MCF 10A (cell line): ENCODE data around the gene MAPK11. TPM values are rescaled to one million over a fixed set of nuclear protein-coding genes. Genes with fewer than 3 reads are reported as not detected.

Experiments
- BruUV-seq: library from RNA; stranded (reverse); fragments of 400-500 nt; replicated peaks from 2 replicates; lab custom pipeline; 2021; lab: Mats Ljungman, UMichigan
- CTCF ChIA-PET: fragments of 300-600 bp; sonication (Branson Sonifier 250); formaldehyde crosslinking; extraction: SDS; loops from one replicate; lab custom pipeline; 2021; ENCODE audit warnings: antibody characterized with exemption, inconsistent platforms; lab: Yijun Ruan, JAX
- POLR2A ChIA-PET: fragments of 300-600, 350-650 bp; sonication (Branson Sonifier 250); formaldehyde crosslinking; extraction: SDS; loops from one replicate; lab custom pipeline; 2020; ENCODE audit warnings: antibody characterized with exemption, inconsistent platforms; lab: Yijun Ruan, JAX
- DNase-seq: peaks from one replicate; pipeline ENCODE4 v3.0.0-alpha.2; 2018; ENCODE audit not compliant: unreplicated experiment
- H3K27ac Mint-ChIP-seq: one replicate; pipeline ENCODE4 v1.8.0; 2022; ENCODE audit warnings: mild to moderate bottlenecking, low read depth, mixed read lengths; ENCODE audit not compliant: unreplicated experiment
- H3K27me3 Mint-ChIP-seq: one replicate; pipeline ENCODE4 v1.8.0; 2022; ENCODE audit warnings: mixed read lengths; ENCODE audit not compliant: insufficient read depth, unreplicated experiment
- H3K36me3 Mint-ChIP-seq: one replicate; pipeline ENCODE4 v1.8.0; 2022; ENCODE audit warnings: mild to moderate bottlenecking, moderate library complexity, mixed read lengths; ENCODE audit not compliant: insufficient read depth, unreplicated experiment
- H3K4me1 Mint-ChIP-seq: one replicate; pipeline ENCODE4 v1.8.0; 2022; ENCODE audit warnings: mixed read lengths; ENCODE audit not compliant: insufficient read depth, unreplicated experiment
- H3K4me3 Mint-ChIP-seq: one replicate; pipeline ENCODE4 v1.8.0; 2022; ENCODE audit warnings: mild to moderate bottlenecking, moderate library complexity, mixed read lengths; ENCODE audit not compliant: unreplicated experiment
- H3K9me3 Mint-ChIP-seq: one replicate; pipeline ENCODE4 v1.8.0; 2022; ENCODE audit warnings: mixed read lengths; ENCODE audit not compliant: unreplicated experiment
- CTCF ChIP-seq: fragments of 200-600 bp; IDR thresholded peaks from one replicate; pipeline ENCODE4 v1.8.0; 2022; ENCODE audit warnings: antibody characterized with exemption, mild to moderate bottlenecking; ENCODE audit not compliant: unreplicated experiment
- intact Hi-C: fragments of 100-400 bp; cut with micrococcal nuclease; formaldehyde crosslinking; loops from 2 replicates; pipeline ENCODE4 v1.14.1; 2022
- total RNA-seq: library from RNA; stranded (reverse); gene quantifications from 2 replicates; pipeline ENCODE4 v1.2.3, GENCODE V29; 2022

The MAPK11 gene
- total RNA-seq, 1 experiment from 2014 or later: 10.4 TPM

- peaks cover 6% of the 10 kb centered on the region for H3K4me1 Mint-ChIP-seq
- CTCF ChIA-PET: interaction anchor here (0.5 kb wide), 1 partner anchor 75 kb away, joined by 7 read pairs; no protein-coding TSS in a partner anchor
- intact Hi-C loops: no loop called here
- no peak for TF ChIP-seq CTCF
- DNase-seq: no peak
- POLR2A ChIA-PET: no interaction called here
- no TSS peak for BruUV-seq
- H3K36me3 Mint-ChIP-seq: no peaks in the 10 kb centered on the region
- no peaks in the 10 kb centered on the region for H3K9me3 Mint-ChIP-seq
- no peak overlapping the region for H3K27ac Mint-ChIP-seq
- no peak overlapping the region for H3K4me3 Mint-ChIP-seq
- no peaks in the 10 kb centered on the region for H3K27me3 Mint-ChIP-seq
These were observed 47.5 kb upstream of the MAPK11 start for GRCh38 chr22:50317674-50318073.

GRCh38 chr22:50317178-50317577, 47.0 kb upstream of the MAPK11 start:
- no peaks in the 10 kb centered on the region for H3K9me3 Mint-ChIP-seq
- peaks cover 6% of the 10 kb centered on the region for H3K4me1 Mint-ChIP-seq
- no peak for TF ChIP-seq CTCF
- no peaks in the 10 kb centered on the region for H3K36me3 Mint-ChIP-seq
- ChIA-PET POLR2A (no interaction called here), CTCF (interaction anchor here (0.5 to 1.1 kb wide), 4 partner anchors 41 to 181 kb away, joined by 3 to 7 read pairs (median 4); no protein-coding TSS in a partner anchor)
- BruUV-seq: no TSS peak
- H3K27ac Mint-ChIP-seq: no peak overlapping the region
- H3K27me3 Mint-ChIP-seq: no peaks in the 10 kb centered on the region
- intact Hi-C loops: no loop called here
- no peak for DNase-seq
- H3K4me3 Mint-ChIP-seq: no peak overlapping the region

- Mint-ChIP-seq H3K4me3 (no peak overlapping the region), H3K27ac (no peak overlapping the region), H3K27me3 (no peaks in the 10 kb centered on the region), H3K9me3 (no peaks in the 10 kb centered on the region), H3K36me3 (no peaks in the 10 kb centered on the region), H3K4me1 (peaks cover 6% of the 10 kb centered on the region)
- BruUV-seq: no TSS peak
- POLR2A ChIA-PET: no interaction called here
- DNase-seq: no peak
- CTCF ChIA-PET: interaction anchor here (0.6 to 1.1 kb wide), 5 partner anchors 8 to 182 kb away, joined by 3 to 4 read pairs (median 4); no protein-coding TSS in a partner anchor
- intact Hi-C loops: no loop called here
- no peak for TF ChIP-seq CTCF
These were observed 46.2 kb upstream of the MAPK11 start for GRCh38 chr22:50316114-50317065.
